ENCODE results near the gene PUM1. TPM values are rescaled to one million over a fixed set of nuclear protein-coding genes. Genes with fewer than 3 reads are reported as not detected.

PUM1 gene
- total and polyA plus RNA-seq, 4 donors, result 24.7 to 125 (median 66.9) TPM

- TF ChIP-seq CTCF (IDR thresholded peaks at IDR 0.05; ENCODE audit: control extremely low read depth, extremely low read depth), result no peak
- H3K4me3 ChIP-seq, result no peak overlapping the region
- ATAC-seq (ENCODE audit: insufficient read depth, low FRiP score) (no peak), DNase-seq (no peak)
- no peak overlapping the region for H3K27ac ChIP-seq (ENCODE audit: low read depth in 1 of 2, low read length in 1 of 2)
- H3K36me3 ChIP-seq (ENCODE audit: control insufficient read depth in 4 of 4, insufficient read depth in 4 of 4, low read length in 4 of 4), result peaks cover 12 to 36% (median 24%) of the 10 kb centered on the region in 4 donors
- H3K9ac ChIP-seq (ENCODE audit: insufficient read depth in 1 of 2, low read length in 2 of 2), result no peak overlapping the region
- no peaks in the 10 kb centered on the region for H3K9me3 ChIP-seq (ENCODE audit: control insufficient read depth in 4 of 4, insufficient read depth in 3 of 4, low read length in 3 of 4)
- H3K27me3 ChIP-seq (ENCODE audit: control insufficient read depth in 3 of 3, insufficient read depth in 3 of 3, low read length in 2 of 3), result no peaks in the 10 kb centered on the region
- peaks cover 5 to 19% (median 12%) of the 10 kb centered on the region in 5 donors for H3K4me1 ChIP-seq (ENCODE audit: control insufficient read depth in 5 of 5, insufficient read depth in 5 of 5, low read length in 5 of 5)
These were observed 95.6 kb downstream of the PUM1 start for GRCh38 chr1:30969903-30970302.

GRCh38 chr1:30968220-30968971 is 97.1 kb downstream of the PUM1 start:
- H3K9me3 ChIP-seq (ENCODE audit: control insufficient read depth in 4 of 4, insufficient read depth in 3 of 4, low read length in 3 of 4), result no peaks in the 10 kb centered on the region
- H3K27me3 ChIP-seq (ENCODE audit: control insufficient read depth in 3 of 3, insufficient read depth in 3 of 3, low read length in 2 of 3), result no peaks in the 10 kb centered on the region
- no peak for ATAC-seq (ENCODE audit: insufficient read depth, low FRiP score)
- H3K9ac ChIP-seq (ENCODE audit: insufficient read depth in 1 of 2, low read length in 2 of 2), result no peak overlapping the region
- no peak overlapping the region for H3K4me3 ChIP-seq
- DNase-seq, result no peak
- peaks cover 8 to 44% (median 28%) of the 10 kb centered on the region in 4 donors for H3K36me3 ChIP-seq (ENCODE audit: control insufficient read depth in 4 of 4, insufficient read depth in 4 of 4, low read length in 4 of 4)
- TF ChIP-seq CTCF (IDR thresholded peaks at IDR 0.05; ENCODE audit: control extremely low read depth, extremely low read depth), result no peak
- peaks cover 5 to 21% (median 12%) of the 10 kb centered on the region in 5 donors for H3K4me1 ChIP-seq (ENCODE audit: control insufficient read depth in 5 of 5, insufficient read depth in 5 of 5, low read length in 5 of 5)
- no peak overlapping the region for H3K27ac ChIP-seq (ENCODE audit: low read depth in 1 of 2, low read length in 1 of 2)
- 91 to 95% methylated on average over 8 of the region's 8 CpGs for WGBS, 2 donors

- Histone ChIP-seq H3K9me3 (ENCODE audit: control insufficient read depth in 4 of 4, insufficient read depth in 3 of 4, low read length in 3 of 4) (no peaks in the 10 kb centered on the region), H3K4me1 (ENCODE audit: control insufficient read depth in 5 of 5, insufficient read depth in 5 of 5, low read length in 5 of 5) (peaks cover 4 to 24% (median 12%) of the 10 kb centered on the region in 5 donors), H3K9ac (ENCODE audit: insufficient read depth in 1 of 2, low read length in 2 of 2) (peak overlapping the region in 1 of 2 donors; percentile 36), H3K27me3 (ENCODE audit: control insufficient read depth in 3 of 3, insufficient read depth in 3 of 3, low read length in 2 of 3) (no peaks in the 10 kb centered on the region), H3K27ac (ENCODE audit: low read depth in 1 of 2, low read length in 1 of 2) (peak overlapping the region in 1 of 2 donors; percentile 65), H3K4me3 (no peak overlapping the region), H3K36me3 (ENCODE audit: control insufficient read depth in 4 of 4, insufficient read depth in 4 of 4, low read length in 4 of 4) (peaks cover 10 to 52% (median 30%) of the 10 kb centered on the region in 4 donors)
- peak in 2 of 3 donors; percentile 59 to 67 for DNase-seq
- 80 to 83% methylated on average over 8 of the region's 8 CpGs for WGBS, 2 donors
- TF ChIP-seq CTCF (IDR thresholded peaks at IDR 0.05; ENCODE audit: control extremely low read depth, extremely low read depth), result no peak
- ATAC-seq (ENCODE audit: insufficient read depth, low FRiP score), result no peak
These were observed 98.7 kb downstream of the PUM1 start for GRCh38 chr1:30966690-30967369.

All from lung (tissue), 12 donors.